HAP-1 (cell line): Measurements from ENCODE around the gene ZNF282.
"Not testable (repeated sequence)": the region's sequence is repeated elsewhere in the genome, so short reads cannot be mapped to it uniquely, and the experiment has no call there.

Source experiments
- DNase-seq, 2 experiments: peaks; one replicate each; pipeline ENCODE4 v3.0.0-alpha.2; 2016 to 2020; ENCODE audit warnings: low spot score in 2 of 2
- H3K27me3 ChIP-seq: fragments of 250-450 bp; sonication (Bioruptor Pico); 2 replicates; pipeline ENCODE4 v1.5.1; 2020; ENCODE audit warnings: low read depth, mild to moderate bottlenecking, moderate library complexity
- H3K36me3 ChIP-seq: fragments of 250-450 bp; sonication (Bioruptor Pico); replicated peaks from 2 replicates; pipeline ENCODE4 v1.5.1; 2020; ENCODE audit warnings: mild to moderate bottlenecking
- H3K4me1 ChIP-seq: fragments of 250-450 bp; sonication (Bioruptor Pico); 2 replicates; pipeline ENCODE4 v1.5.1; 2020; ENCODE audit warnings: mild to moderate bottlenecking
- H3K4me3 ChIP-seq: fragments of 250-450 bp; sonication (Bioruptor Pico); 2 replicates; pipeline ENCODE4 v1.5.1; 2020; ENCODE audit warnings: mild to moderate bottlenecking, moderate library complexity
- H3K9me3 ChIP-seq: fragments of 250-450 bp; sonication (Bioruptor Pico); 2 replicates; pipeline ENCODE4 v1.5.1; 2020; ENCODE audit warnings: mild to moderate bottlenecking, moderate library complexity
- in situ Hi-C: fragments of 300-500 bp; cut with MboI; formaldehyde crosslinking; loops from 3 replicates; pipeline ENCODE4 v1.14.3; 2020; ENCODE audit warnings: low sequenced_read_pairs, inconsistent platforms, mixed read lengths

ZNF282 gene

GRCh38 chr7:149223761-149224160, 28.4 kb downstream of the ZNF282 start:
- H3K36me3 ChIP-seq = peaks cover 25% of the 10 kb centered on the region
- DNase-seq = no peak

GRCh38 chr7:149224352-149224751, 29.0 kb downstream of the ZNF282 start:
- Histone ChIP-seq H3K4me3 (no peak overlapping the region), H3K27me3 (no peaks in the 10 kb centered on the region), H3K9me3 (no peaks in the 10 kb centered on the region; the same call in 1 of the 2 replicates), H3K4me1 (peaks cover 5% of the 10 kb centered on the region), H3K36me3 (peaks cover 25% of the 10 kb centered on the region)
- in situ Hi-C loops = no loop called here
- DNase-seq = no peak

More at GRCh38 chr7:149223761-149224160, 28.4 kb downstream of the ZNF282 start:
- Histone ChIP-seq H3K4me3 (no peak overlapping the region), H3K9me3 (no peaks in the 10 kb centered on the region; the same call in 1 of the 2 replicates), H3K4me1 (peaks cover 10% of the 10 kb centered on the region), H3K27me3 (no peaks in the 10 kb centered on the region)
- in situ Hi-C loops = no loop called here

- in situ Hi-C loops = no loop called here
- peaks cover 19% of the 10 kb centered on the region for H3K36me3 ChIP-seq
- H3K4me1 ChIP-seq = no peaks in the 10 kb centered on the region
- H3K27me3 ChIP-seq = no peaks in the 10 kb centered on the region
- no peaks in the 10 kb centered on the region for H3K9me3 ChIP-seq
- DNase-seq = no peak
- no peak overlapping the region for H3K4me3 ChIP-seq
Measured at GRCh38 chr7:149225106-149225505, 29.8 kb downstream of the ZNF282 start.

- Histone ChIP-seq H3K4me1 (no peaks in the 10 kb centered on the region), H3K36me3 (peaks cover 16% of the 10 kb centered on the region), H3K27me3 (no peaks in the 10 kb centered on the region), H3K4me3 (no peak overlapping the region), H3K9me3 (no peaks in the 10 kb centered on the region)
- DNase-seq = no peak
- in situ Hi-C loops = no loop called here
Measured at GRCh38 chr7:149225656-149226055, 30.3 kb downstream of the ZNF282 start.

- in situ Hi-C loops, DNase-seq, H3K9me3 ChIP-seq, H3K4me3 ChIP-seq, H3K4me1 ChIP-seq, H3K27me3 ChIP-seq: not testable (repeated sequence)
- H3K36me3 ChIP-seq = peaks cover 12% of the 10 kb centered on the region
Measured at GRCh38 chr7:149226366-149226765, 31.0 kb downstream of the ZNF282 start.

GRCh38 chr7:149226840-149227494, 31.6 kb downstream of the ZNF282 start:
- no peaks in the 10 kb centered on the region for H3K9me3 ChIP-seq
- H3K27me3 ChIP-seq = no peaks in the 10 kb centered on the region
- no peak for DNase-seq
- peaks cover 12% of the 10 kb centered on the region for H3K36me3 ChIP-seq
- no peaks in the 10 kb centered on the region for H3K4me1 ChIP-seq
- in situ Hi-C loops = no loop called here
- H3K4me3 ChIP-seq = no peak overlapping the region

- Histone ChIP-seq H3K4me1 (no peaks in the 10 kb centered on the region), H3K9me3 (no peaks in the 10 kb centered on the region), H3K36me3 (peaks cover 12% of the 10 kb centered on the region), H3K27me3 (no peaks in the 10 kb centered on the region), H3K4me3 (no peak overlapping the region)
- no peak for DNase-seq
- in situ Hi-C loops = no loop called here
Measured at GRCh38 chr7:149228831-149229471, 33.6 kb downstream of the ZNF282 start.

- DNase-seq = no peak
- peaks cover 8% of the 10 kb centered on the region for H3K36me3 ChIP-seq
- H3K27me3 ChIP-seq = no peaks in the 10 kb centered on the region
- no peaks in the 10 kb centered on the region for H3K4me1 ChIP-seq
- no peak overlapping the region for H3K4me3 ChIP-seq
- no peaks in the 10 kb centered on the region for H3K9me3 ChIP-seq
- in situ Hi-C loops = no loop called here
Measured at GRCh38 chr7:149229526-149229925, 34.2 kb downstream of the ZNF282 start.

GRCh38 chr7:149232362-149232761, 37.0 kb downstream of the ZNF282 start:
- no peaks in the 10 kb centered on the region for H3K4me1 ChIP-seq

GRCh38 chr7:149233655-149234204, 38.4 kb downstream of the ZNF282 start:
- in situ Hi-C loops, DNase-seq: not testable (repeated sequence)

More at GRCh38 chr7:149232362-149232761, 37.0 kb downstream of the ZNF282 start:
- DNase-seq = no peak
- Histone ChIP-seq H3K36me3 (no peaks in the 10 kb centered on the region), H3K27me3 (no peaks in the 10 kb centered on the region), H3K9me3 (no peaks in the 10 kb centered on the region), H3K4me3 (no peak overlapping the region)
- in situ Hi-C loops = no loop called here

GRCh38 chr7:149237502-149237901, 42.2 kb downstream of the ZNF282 start:
- Histone ChIP-seq H3K27me3 (no peaks in the 10 kb centered on the region), H3K4me1 (peaks cover 11% of the 10 kb centered on the region), H3K4me3 (no peak overlapping the region), H3K36me3 (no peaks in the 10 kb centered on the region; the same call in 1 of the 2 replicates), H3K9me3 (no peaks in the 10 kb centered on the region)
- DNase-seq = no peak
- in situ Hi-C loops = no loop called here

More at GRCh38 chr7:149233655-149234204, 38.4 kb downstream of the ZNF282 start:
- H3K36me3 ChIP-seq, H3K4me1 ChIP-seq, H3K4me3 ChIP-seq, H3K9me3 ChIP-seq, H3K27me3 ChIP-seq: not testable (repeated sequence)

GRCh38 chr7:149238051-149238450, 42.7 kb downstream of the ZNF282 start:
- H3K9me3 ChIP-seq = no peaks in the 10 kb centered on the region
- H3K4me3 ChIP-seq = no peak overlapping the region
- H3K36me3 ChIP-seq = no peaks in the 10 kb centered on the region; the same call in 1 of the 2 replicates
- no peaks in the 10 kb centered on the region for H3K27me3 ChIP-seq
- no peak for DNase-seq
- H3K4me1 ChIP-seq = peaks cover 11% of the 10 kb centered on the region
- in situ Hi-C loops = no loop called here

- in situ Hi-C loops = no loop called here
- peaks cover 11% of the 10 kb centered on the region for H3K4me1 ChIP-seq
- H3K27me3 ChIP-seq = no peaks in the 10 kb centered on the region
- H3K9me3 ChIP-seq = no peaks in the 10 kb centered on the region
- no peaks in the 10 kb centered on the region; the same call in 1 of the 2 replicates for H3K36me3 ChIP-seq
- peak; percentile 92 to 94 for DNase-seq
- peak within 1 kb of the TSS; percentile 99 for H3K4me3 ChIP-seq
Measured at GRCh38 chr7:149239345-149240143, 44.2 kb downstream of the ZNF282 start, which contains the start of gene ZNF212. Gene ZNF212, plus strand, starts transcription at chr7:149239651. Its CDS starts 128 bp downstream, at chr7:149239779.
